ENCODE data around the gene OLFML1.

The OLFML1 gene

DNA sequence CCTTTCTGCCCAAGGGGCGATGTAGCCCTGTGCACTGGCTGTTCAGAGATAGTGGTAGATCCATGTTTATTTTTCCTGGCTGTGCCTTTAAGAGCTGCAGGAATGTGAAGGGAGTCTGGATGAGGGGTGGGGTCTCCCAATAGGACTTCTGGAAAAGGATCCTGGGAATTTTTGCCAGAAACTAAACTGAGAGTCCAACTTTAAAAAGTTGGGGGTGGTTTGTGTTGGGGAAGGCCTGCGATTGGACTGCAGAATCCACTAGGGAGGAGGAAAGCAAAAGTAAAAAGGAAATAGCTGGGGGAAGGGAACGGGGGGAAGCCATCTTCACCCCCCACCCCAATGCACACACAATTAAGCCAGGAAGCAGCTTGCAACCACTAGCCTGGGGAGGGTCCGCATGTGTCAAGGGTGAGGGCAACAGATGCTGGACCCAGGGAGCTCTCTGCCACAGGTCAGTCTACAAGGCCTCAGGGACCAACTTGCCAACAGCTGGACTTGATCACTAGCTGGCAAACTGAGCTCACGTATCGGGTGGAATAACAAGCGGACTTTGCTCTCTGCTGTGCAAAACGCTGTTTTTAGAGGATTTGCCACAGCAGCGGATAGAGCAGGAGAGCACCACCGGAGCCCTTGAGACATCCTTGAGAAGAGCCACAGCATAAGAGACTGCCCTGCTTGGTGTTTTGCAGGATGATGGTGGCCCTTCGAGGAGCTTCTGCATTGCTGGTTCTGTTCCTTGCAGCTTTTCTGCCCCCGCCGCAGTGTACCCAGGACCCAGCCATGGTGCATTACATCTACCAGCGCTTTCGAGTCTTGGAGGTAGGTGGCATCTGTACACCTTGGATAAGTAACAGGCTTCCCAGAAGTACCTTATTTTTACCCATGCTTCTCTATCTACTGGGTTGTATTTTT lies at the start of gene OLFML1:
TSS of gene OLFML1 (plus strand) at position 321 of the 912 bp plus-strand sequence. CDS start at position 691, 370 bp downstream.
- DNase-seq (ENCODE audit: low spot score), result no peak
- TF ChIP-seq, protein P1, sequence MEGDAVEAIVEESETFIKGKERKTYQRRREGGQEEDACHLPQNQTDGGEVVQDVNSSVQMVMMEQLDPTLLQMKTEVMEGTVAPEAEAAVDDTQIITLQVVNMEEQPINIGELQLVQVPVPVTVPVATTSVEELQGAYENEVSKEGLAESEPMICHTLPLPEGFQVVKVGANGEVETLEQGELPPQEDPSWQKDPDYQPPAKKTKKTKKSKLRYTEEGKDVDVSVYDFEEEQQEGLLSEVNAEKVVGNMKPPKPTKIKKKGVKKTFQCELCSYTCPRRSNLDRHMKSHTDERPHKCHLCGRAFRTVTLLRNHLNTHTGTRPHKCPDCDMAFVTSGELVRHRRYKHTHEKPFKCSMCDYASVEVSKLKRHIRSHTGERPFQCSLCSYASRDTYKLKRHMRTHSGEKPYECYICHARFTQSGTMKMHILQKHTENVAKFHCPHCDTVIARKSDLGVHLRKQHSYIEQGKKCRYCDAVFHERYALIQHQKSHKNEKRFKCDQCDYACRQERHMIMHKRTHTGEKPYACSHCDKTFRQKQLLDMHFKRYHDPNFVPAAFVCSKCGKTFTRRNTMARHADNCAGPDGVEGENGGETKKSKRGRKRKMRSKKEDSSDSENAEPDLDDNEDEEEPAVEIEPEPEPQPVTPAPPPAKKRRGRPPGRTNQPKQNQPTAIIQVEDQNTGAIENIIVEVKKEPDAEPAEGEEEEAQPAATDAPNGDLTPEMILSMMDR (conservative IDR thresholded peaks at IDR 0.05; ENCODE audit: low read depth), result no peak
- CTCF ChIA-PET, result no interaction called here
- POLR2A ChIA-PET (ENCODE audit: low non-redundant PET), result interaction anchor here (0.6 kb wide), 1 partner anchor 30 kb away, joined by 3 read pairs; no protein-coding TSS in a partner anchor
- peak within 1 kb of the TSS; percentile 13; the same call in 1 of the 2 replicates for H3K27ac ChIP-seq

DNA sequence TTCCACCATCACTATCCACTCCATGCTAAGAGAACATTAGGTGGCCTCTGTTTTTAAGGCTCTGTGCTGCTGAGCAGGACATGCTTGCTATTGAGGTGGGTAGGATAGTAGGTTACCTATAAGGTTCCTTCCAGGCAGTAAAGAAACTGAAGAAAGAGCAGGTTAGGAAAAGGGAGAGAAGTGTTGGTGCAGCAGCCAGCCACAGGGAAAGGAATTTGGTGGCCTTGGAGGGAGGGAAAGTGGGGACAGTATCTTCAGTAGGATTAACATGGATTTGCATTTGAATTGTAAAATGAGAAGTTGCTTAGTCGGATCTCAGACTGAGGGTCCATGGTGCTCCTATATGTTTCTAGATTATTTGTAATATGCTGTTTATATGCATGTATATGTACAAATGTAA lies 49.2 kb upstream of the OLFML1 start:
- CTCF ChIA-PET, result interaction anchor here (0.6 kb wide), 1 partner anchor 624 kb away, joined by 3 read pairs; no protein-coding TSS in a partner anchor
- TF ChIP-seq, protein P1 (conservative IDR thresholded peaks at IDR 0.05; ENCODE audit: low read depth), result no peak
- DNase-seq (ENCODE audit: low spot score), result no peak
- POLR2A ChIA-PET (ENCODE audit: low non-redundant PET), result no interaction called here
- H3K27ac ChIP-seq, result no peak overlapping the region

DNA sequence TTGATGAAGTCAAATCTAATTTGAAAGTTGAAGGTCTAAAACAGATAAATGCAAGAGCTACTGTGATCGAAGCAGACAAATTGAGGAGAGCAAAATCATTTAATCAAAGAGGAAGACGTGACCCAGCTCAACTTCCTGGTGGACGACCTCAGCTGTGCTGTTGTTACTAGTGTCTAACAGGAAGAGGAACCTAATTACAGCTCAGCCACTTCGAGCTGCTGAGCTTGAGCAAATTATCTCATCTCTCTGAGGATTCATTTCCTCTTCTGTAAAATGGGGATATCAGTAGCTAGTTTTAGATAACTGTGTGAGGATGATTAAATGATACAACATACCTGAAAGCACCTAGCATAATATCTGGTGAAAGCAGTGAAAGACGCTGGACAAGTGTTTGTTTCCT lies 48.6 kb upstream of the OLFML1 start:
- TF ChIP-seq, protein P1 (conservative IDR thresholded peaks at IDR 0.05; ENCODE audit: low read depth), result no peak
- no peak for DNase-seq (ENCODE audit: low spot score)
- CTCF ChIA-PET, result interaction anchor here (0.6 kb wide), 1 partner anchor 624 kb away, joined by 3 read pairs; no protein-coding TSS in a partner anchor
- no peak overlapping the region for H3K27ac ChIP-seq
- POLR2A ChIA-PET (ENCODE audit: low non-redundant PET), result no interaction called here

DNA sequence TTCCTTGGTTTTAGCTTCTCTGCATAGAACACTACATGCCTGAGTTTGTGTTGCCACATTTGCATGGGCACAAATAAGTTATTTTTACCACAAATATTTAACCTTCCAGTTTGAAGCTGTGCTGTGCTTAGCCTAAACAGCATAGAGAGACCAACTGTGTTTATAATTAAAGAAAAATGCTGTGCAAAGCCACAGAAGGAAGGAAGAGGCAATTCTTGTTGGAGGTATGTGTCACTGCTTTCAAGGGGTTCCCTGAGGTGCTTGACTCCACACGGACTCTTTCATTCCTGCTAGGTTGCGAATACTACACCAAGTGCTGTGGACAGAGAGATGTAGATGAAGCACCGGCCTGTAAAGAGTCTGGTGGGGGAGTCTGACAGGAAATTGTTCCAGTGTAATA lies 47.6 kb upstream of the OLFML1 start:
- H3K27ac ChIP-seq, result no peak overlapping the region
- TF ChIP-seq, protein P1 (conservative IDR thresholded peaks at IDR 0.05; ENCODE audit: low read depth), result no peak
- ChIA-PET POLR2A (ENCODE audit: low non-redundant PET) (no interaction called here), CTCF (no interaction called here)
- no peak for DNase-seq (ENCODE audit: low spot score)

DNA sequence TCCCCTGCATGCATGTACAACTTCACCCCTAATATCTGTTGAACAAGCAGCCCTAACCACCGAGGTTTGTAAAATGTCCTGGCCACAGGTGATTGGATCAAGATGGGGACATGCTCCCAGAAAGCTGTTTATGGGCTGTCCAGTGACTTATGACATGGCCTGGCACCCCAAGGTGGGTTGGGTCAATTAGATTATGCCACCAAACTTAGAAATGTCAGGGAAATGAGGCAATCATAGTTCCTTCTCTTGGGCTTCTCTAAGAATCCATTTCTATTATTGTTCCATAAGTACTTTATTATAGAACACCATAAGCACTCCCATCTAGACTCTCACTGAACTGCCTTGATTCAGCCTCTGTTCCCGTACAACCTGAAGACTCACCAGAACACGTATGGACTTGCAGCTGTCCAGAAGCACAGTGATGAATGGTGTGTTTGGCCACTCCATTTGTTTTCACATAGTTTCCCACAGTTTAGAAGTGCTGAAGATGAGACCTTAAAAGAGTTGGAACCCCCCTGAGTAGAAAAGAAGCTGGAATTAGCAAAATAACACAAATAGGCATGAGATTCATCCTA lies 45.5 kb upstream of the OLFML1 start:
- POLR2A ChIA-PET (ENCODE audit: low non-redundant PET), result no interaction called here
- DNase-seq (ENCODE audit: low spot score), result no peak
- CTCF ChIA-PET, result interaction anchor here (1.2 kb wide), 1 partner anchor 87 kb away, joined by 4 read pairs; no protein-coding TSS in a partner anchor
- TF ChIP-seq, protein P1 (conservative IDR thresholded peaks at IDR 0.05; ENCODE audit: low read depth), result no peak
- H3K27ac ChIP-seq, result no peak overlapping the region

DNA sequence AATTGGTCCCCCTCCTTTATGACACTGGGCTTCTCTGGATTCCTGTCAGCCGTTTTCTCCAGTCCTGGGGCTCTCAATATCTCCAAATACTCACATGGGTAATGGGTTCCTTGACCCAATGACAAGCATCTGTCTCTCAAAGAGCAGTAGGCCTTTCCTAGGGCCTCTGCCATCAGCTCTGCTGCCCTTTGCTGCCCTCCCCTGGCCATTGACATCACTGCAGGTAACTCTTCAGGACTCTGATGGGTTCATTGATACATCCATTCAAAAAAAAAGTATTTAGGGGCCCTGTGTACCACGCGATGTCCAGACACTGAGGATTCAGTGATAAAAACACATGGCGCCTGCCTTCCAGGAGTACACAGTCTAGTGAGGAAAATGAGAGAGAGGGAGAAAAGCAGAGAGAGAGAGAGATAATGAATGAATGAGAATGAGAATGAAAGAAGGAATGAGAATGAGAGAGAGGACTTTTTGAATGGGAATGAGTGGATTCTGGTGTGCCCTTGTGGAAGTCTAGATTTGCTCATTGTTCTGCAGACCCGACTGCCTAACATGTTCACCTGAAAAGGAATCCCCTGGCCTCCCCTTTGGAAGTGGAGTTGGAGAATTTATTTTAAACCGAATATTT lies 42.6 kb upstream of the OLFML1 start:
- ChIA-PET CTCF (interaction anchor here (0.6 to 1.9 kb wide), 14 partner anchors 9 to 537 kb away, joined by 3 to 15 read pairs (median 3); no protein-coding TSS in a partner anchor), POLR2A (ENCODE audit: low non-redundant PET) (no interaction called here)
- peak; percentile 65 for DNase-seq (ENCODE audit: low spot score)
- TF ChIP-seq, protein P1 (conservative IDR thresholded peaks at IDR 0.05; ENCODE audit: low read depth), result peak; percentile 88
- no peak overlapping the region for H3K27ac ChIP-seq

Measured in RWPE1 (cell line).